B cell (primary cell): ENCODE data around the gene VAV2. TPM values are rescaled to one million over a fixed set of nuclear protein-coding genes. Genes with fewer than 3 reads are reported as not detected.

Experiments used
- ATAC-seq: fragments of 200-7000 bp; cut with Tn5 transposase; one replicate; pipeline ENCODE4 v1.10.0; 2021; ENCODE audit warnings: low read depth, mild to moderate bottlenecking, moderate number of reproducible peaks, moderate library complexity
- CTCF ChIA-PET: fragments of 350-600 bp; sonication (Branson Sonifier 250); formaldehyde crosslinking; loops from one replicate; lab custom pipeline; 2021; ENCODE audit warnings: antibody characterized with exemption, inconsistent platforms; lab: Charles Lee
- POLR2A ChIA-PET: fragments of 350-600 bp; sonication (Branson Sonifier 250); formaldehyde crosslinking; loops from one replicate; lab custom pipeline; 2021; ENCODE audit warnings: antibody characterized with exemption; lab: Charles Lee
- DNase-seq: peaks from one replicate; pipeline ENCODE4 v3.0.0; 2013
- H2AFZ ChIP-seq: 2 replicates; pipeline ENCODE4 v1.6.1; 2012; ENCODE audit warnings: mild to moderate bottlenecking, low read depth, low read length; ENCODE audit not compliant: insufficient read depth, poor library complexity, severe bottlenecking
- H3K27ac ChIP-seq, 2 donors: 1 replicate in 1 of 2; 2 replicates in 1 of 2; pipeline ENCODE4 v1.5.1; 2012 to 2013; ENCODE audit warnings: low read length in 2 of 2, mild to moderate bottlenecking in 2 of 2, moderate library complexity in 1 of 2
- H3K27me3 ChIP-seq, 4 experiments: fragments of 200-600 bp in 1 of 4; sonication (generic) in 1 of 4; replicated peaks in 1 of 4; 1 replicate in 2 of 4; 2 replicates in 2 of 4; pipeline versions ENCODE4 v1.6.1 to v1.7.0; 2013 to 2016; ENCODE audit warnings: low read length in 3 of 4, mild to moderate bottlenecking in 2 of 4, mixed read lengths in 1 of 4, moderate library complexity in 1 of 4; ENCODE audit not compliant: insufficient read depth in 4 of 4, control insufficient read depth in 3 of 4; ENCODE audit errors: control extremely low read depth in 1 of 4
- H3K36me3 ChIP-seq, 2 experiments: replicated peaks in 1 of 2; 1 replicate in 1 of 2; 2 replicates in 1 of 2; pipeline versions ENCODE4 v1.6.1 to v1.7.1; 2013; ENCODE audit warnings: low read length in 1 of 2; ENCODE audit not compliant: insufficient read depth in 2 of 2, control insufficient read depth in 1 of 2; ENCODE audit errors: control extremely low read depth in 1 of 2, extremely low read depth in 1 of 2
- H3K4me1 ChIP-seq, 2 donors: fragments of 200-600 bp in 1 of 2; sonication (generic) in 1 of 2; 1 replicate in 1 of 2; 2 replicates in 1 of 2; pipeline versions ENCODE4 v1.5.1 to v1.6.1; 2013 to 2017; ENCODE audit warnings: low read length in 2 of 2; ENCODE audit not compliant: control insufficient read depth in 2 of 2, insufficient read depth in 2 of 2
- H3K4me2 ChIP-seq: replicated peaks from 2 replicates; pipeline ENCODE3; 2012; ENCODE audit warnings: mild to moderate bottlenecking, low read depth, low read length; ENCODE audit not compliant: poor library complexity, severe bottlenecking
- H3K4me3 ChIP-seq, 5 experiments: fragments of 200-600 bp in 1 of 5; sonication (generic) in 1 of 5; 1 replicate in 3 of 5; 2 replicates in 2 of 5; pipeline versions ENCODE4 v1.5.1 to v1.7.0; 2011 to 2016; ENCODE audit warnings: low read length in 4 of 5, mild to moderate bottlenecking in 4 of 5, low read depth in 2 of 5, control low read depth in 1 of 5, moderate library complexity in 1 of 5; ENCODE audit not compliant: insufficient read depth in 1 of 5; ENCODE audit errors: control extremely low read depth in 1 of 5, extremely low read depth in 1 of 5
- H3K79me2 ChIP-seq: fragments of 200-600 bp; sonication (generic); one replicate; pipeline ENCODE4 v1.6.0; 2016; ENCODE audit warnings: low read length; ENCODE audit not compliant: control insufficient read depth, insufficient read depth
- H3K9ac ChIP-seq: fragments of 200-600 bp; sonication (generic); 2 replicates; pipeline ENCODE4 v1.6.1; 2017; ENCODE audit warnings: mild to moderate bottlenecking, low read length, moderate library complexity
- H3K9me3 ChIP-seq, 3 donors: one replicate each; pipeline versions ENCODE4 v1.6.1 to v1.7.1; 2013; ENCODE audit warnings: low read length in 2 of 3; ENCODE audit not compliant: control insufficient read depth in 2 of 3, insufficient read depth in 1 of 3; ENCODE audit errors: control extremely low read depth in 1 of 3
- H4K20me1 ChIP-seq: 2 replicates; pipeline ENCODE4 v1.6.0; 2012; ENCODE audit warnings: mild to moderate bottlenecking, low read length; ENCODE audit not compliant: insufficient read depth, control insufficient read depth, poor library complexity, severe bottlenecking
- H3K27ac Mint-ChIP-seq: one replicate; pipeline ENCODE4 v1.8.0; 2021; ENCODE audit warnings: mixed read lengths
- H3K27me3 Mint-ChIP-seq: one replicate; pipeline ENCODE4 v1.8.0; 2021; ENCODE audit warnings: mixed read lengths
- H3K4me1 Mint-ChIP-seq: one replicate; pipeline ENCODE4 v1.8.0; 2021; ENCODE audit warnings: mixed read lengths
- H3K4me3 Mint-ChIP-seq: one replicate; pipeline ENCODE4 v1.8.0; 2021; ENCODE audit warnings: mixed read lengths
- H3K9me3 Mint-ChIP-seq: one replicate; pipeline ENCODE4 v1.8.0; 2022; ENCODE audit warnings: mixed read lengths; ENCODE audit not compliant: insufficient read depth
- CTCF ChIP-seq: fragments of 200-600 bp; IDR thresholded peaks from one replicate; pipeline ENCODE4 v1.8.0; 2022; ENCODE audit warnings: antibody characterized with exemption, mild to moderate bottlenecking
- EZH2 ChIP-seq: IDR thresholded peaks from 2 replicates; pipeline ENCODE4 v1.6.1; 2012; ENCODE audit warnings: borderline replicate concordance, low read depth, mild to moderate bottlenecking, moderate library complexity, low read length; ENCODE audit not compliant: insufficient read depth, poor library complexity, severe bottlenecking
- WGBS: methylation state at CpG from one replicate; pipeline ENCODE4 v1.1.5; 2013; ENCODE audit warnings: missing lambda C conversion rate; ENCODE audit not compliant: insufficient coverage; 5-methylcytosine and 5-hydroxymethylcytosine counted together
- intact Hi-C: fragments of 100-400 bp; cut with micrococcal nuclease; formaldehyde crosslinking; loops from one replicate; pipeline ENCODE4 v1.10.0; 2022
- polyA plus RNA-seq: library from polyadenylated mRNA; depleted of rRNA; stranded (reverse); fragments of >200 nt; gene quantifications from 2 replicates; pipeline ENCODE4 v1.2.3, GENCODE V29; 2012
- total RNA-seq, 2 donors: library from RNA; stranded (reverse); fragments of 120-200 nt in 1 of 2; gene quantifications; 1 replicate in 1 of 2; 2 replicates in 1 of 2; pipeline versions ENCODE4 v1.2.3 to v1.2.4, GENCODE V29; 2013 to 2022

Gene VAV2
- total and polyA plus RNA-seq, 2 donors (not counting 1 experiment from before 2014, with no cell fraction given), result 34.4 to 128 TPM

GRCh38 chr9:133893191-133893994 is 98.7 kb downstream of the VAV2 start:
- no peaks in the 10 kb centered on the region for H3K9me3 Mint-ChIP-seq
- H3K4me2 ChIP-seq, result no peak overlapping the region
- 98% methylated on average over 39 of the region's 40 CpGs for WGBS
- no peak overlapping the region for H3K27ac Mint-ChIP-seq
- peaks cover 0 to 26% of the 10 kb centered on the region in 2 experiments for H3K36me3 ChIP-seq
- no peaks in the 10 kb centered on the region for H3K27me3 Mint-ChIP-seq
- no peak for ATAC-seq
- peaks cover 97% of the 10 kb centered on the region for H4K20me1 ChIP-seq
- H2AFZ ChIP-seq, result no peak overlapping the region
- H3K4me1 ChIP-seq, result no peaks in the 10 kb centered on the region
- ChIA-PET POLR2A (no interaction called here), CTCF (no interaction called here)
- peaks cover 14% of the 10 kb centered on the region for H3K4me1 Mint-ChIP-seq
- H3K9ac ChIP-seq, result no peak overlapping the region
- no peaks in the 10 kb centered on the region for H3K9me3 ChIP-seq
- H3K27me3 ChIP-seq, result no peaks in the 10 kb centered on the region
- H3K27ac ChIP-seq, result no peak overlapping the region
- DNase-seq, result no peak
- H3K79me2 ChIP-seq, result peaks cover 92% of the 10 kb centered on the region
- no peak overlapping the region for H3K4me3 Mint-ChIP-seq
- TF ChIP-seq CTCF, result no peak
- TF ChIP-seq EZH2, result no peak
- intact Hi-C loops, result no loop called here
- H3K4me3 ChIP-seq, result no peak overlapping the region

GRCh38 chr9:133892193-133892920 is 99.8 kb downstream of the VAV2 start:
- Mint-ChIP-seq H3K4me3 (no peak overlapping the region), H3K4me1 (peaks cover 16% of the 10 kb centered on the region), H3K27me3 (no peaks in the 10 kb centered on the region), H3K9me3 (no peaks in the 10 kb centered on the region), H3K27ac (no peak overlapping the region)
- Histone ChIP-seq H3K27me3 (no peaks in the 10 kb centered on the region), H4K20me1 (peaks cover 97% of the 10 kb centered on the region), H3K4me2 (no peak overlapping the region), H3K9me3 (no peaks in the 10 kb centered on the region), H3K27ac (no peak overlapping the region), H2AFZ (no peak overlapping the region), H3K4me3 (no peak overlapping the region), H3K79me2 (peaks cover 93% of the 10 kb centered on the region), H3K36me3 (peaks cover 0 to 29% of the 10 kb centered on the region in 2 experiments), H3K4me1 (no peaks in the 10 kb centered on the region), H3K9ac (no peak overlapping the region)
- CTCF ChIA-PET, result no interaction called here
- POLR2A ChIA-PET, result no interaction called here
- DNase-seq (no peak), ATAC-seq (no peak)
- TF ChIP-seq CTCF (no peak), EZH2 (no peak)
- WGBS, result 90% methylated on average over 15 of the region's 17 CpGs
- intact Hi-C loops, result no loop called here
